ENCODE measurements around the gene NAV1.

DNA sequence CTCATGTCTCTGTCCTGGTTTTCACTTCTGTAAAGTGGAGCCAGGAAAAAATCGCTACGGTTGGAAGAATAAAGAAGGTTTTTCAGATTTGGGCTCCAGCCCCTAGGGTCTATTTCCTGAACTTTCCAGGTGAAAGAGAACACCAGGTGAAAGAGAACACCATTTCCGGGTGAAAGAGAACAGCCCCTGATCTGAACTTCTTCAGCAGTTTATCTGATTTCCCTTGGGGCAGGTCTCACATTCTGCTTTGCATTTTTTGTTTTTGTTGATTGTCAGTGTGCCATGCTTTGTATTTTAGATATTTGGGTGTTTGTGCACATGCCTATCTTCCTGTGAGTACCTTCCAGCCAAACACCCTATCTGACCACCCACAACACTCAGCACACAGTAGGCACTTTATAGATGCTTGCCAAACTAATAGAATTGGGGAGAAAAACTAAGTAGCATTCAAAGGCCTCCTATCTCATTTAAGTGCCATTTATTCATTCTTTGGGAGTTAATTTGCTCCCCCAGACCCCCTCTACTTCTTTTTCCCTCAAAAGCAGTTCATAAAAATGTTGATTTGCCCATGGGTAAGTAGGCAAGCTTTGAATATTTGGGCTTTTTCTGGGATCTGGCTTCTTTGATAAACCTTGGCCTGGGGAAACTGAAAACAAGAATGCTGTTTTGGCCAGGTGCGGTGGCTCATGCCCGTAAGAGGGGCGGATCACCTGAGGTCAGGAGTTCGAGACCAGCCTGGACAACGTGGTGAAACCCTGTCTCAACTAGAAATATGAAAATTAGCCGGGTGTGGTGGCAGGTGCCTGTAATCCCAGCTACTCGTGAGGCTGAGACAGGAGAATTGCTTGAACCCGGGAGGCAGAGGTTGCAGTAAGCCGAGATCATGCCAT, 2.2 kb downstream of the NAV1 start:
- TF ChIP-seq CHD2 (IDR thresholded peaks at IDR 0.05; ENCODE audit: low read length), result no peak
- no peak for TF ChIP-seq CBX5 (IDR thresholded peaks at IDR 0.05; ENCODE audit: low read depth, low read length)
- no peak for TF ChIP-seq NRF1 (IDR thresholded peaks at IDR 0.05; ENCODE audit: low read depth, low read length)
- TF ChIP-seq, protein P1, sequence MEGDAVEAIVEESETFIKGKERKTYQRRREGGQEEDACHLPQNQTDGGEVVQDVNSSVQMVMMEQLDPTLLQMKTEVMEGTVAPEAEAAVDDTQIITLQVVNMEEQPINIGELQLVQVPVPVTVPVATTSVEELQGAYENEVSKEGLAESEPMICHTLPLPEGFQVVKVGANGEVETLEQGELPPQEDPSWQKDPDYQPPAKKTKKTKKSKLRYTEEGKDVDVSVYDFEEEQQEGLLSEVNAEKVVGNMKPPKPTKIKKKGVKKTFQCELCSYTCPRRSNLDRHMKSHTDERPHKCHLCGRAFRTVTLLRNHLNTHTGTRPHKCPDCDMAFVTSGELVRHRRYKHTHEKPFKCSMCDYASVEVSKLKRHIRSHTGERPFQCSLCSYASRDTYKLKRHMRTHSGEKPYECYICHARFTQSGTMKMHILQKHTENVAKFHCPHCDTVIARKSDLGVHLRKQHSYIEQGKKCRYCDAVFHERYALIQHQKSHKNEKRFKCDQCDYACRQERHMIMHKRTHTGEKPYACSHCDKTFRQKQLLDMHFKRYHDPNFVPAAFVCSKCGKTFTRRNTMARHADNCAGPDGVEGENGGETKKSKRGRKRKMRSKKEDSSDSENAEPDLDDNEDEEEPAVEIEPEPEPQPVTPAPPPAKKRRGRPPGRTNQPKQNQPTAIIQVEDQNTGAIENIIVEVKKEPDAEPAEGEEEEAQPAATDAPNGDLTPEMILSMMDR (IDR thresholded peaks at IDR 0.05; ENCODE audit: control extremely low read depth in 1 of 3, insufficient read depth in 1 of 3, low read depth in 1 of 3, low read length in 3 of 3), result no peak
- TF ChIP-seq SRF (IDR thresholded peaks at IDR 0.05; ENCODE audit: low read depth, low read length), result no peak
- no peak for TF ChIP-seq POLR2A (IDR thresholded peaks at IDR 0.05; ENCODE audit: control extremely low read depth in 1 of 2, low read depth in 2 of 2, low read length in 2 of 2)
- no peak for TF ChIP-seq PHF8 (conservative IDR thresholded peaks at IDR 0.05; ENCODE audit: low read depth, low read length)
- TF ChIP-seq, protein P2, sequence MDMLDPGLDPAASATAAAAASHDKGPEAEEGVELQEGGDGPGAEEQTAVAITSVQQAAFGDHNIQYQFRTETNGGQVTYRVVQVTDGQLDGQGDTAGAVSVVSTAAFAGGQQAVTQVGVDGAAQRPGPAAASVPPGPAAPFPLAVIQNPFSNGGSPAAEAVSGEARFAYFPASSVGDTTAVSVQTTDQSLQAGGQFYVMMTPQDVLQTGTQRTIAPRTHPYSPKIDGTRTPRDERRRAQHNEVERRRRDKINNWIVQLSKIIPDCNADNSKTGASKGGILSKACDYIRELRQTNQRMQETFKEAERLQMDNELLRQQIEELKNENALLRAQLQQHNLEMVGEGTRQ (IDR thresholded peaks at IDR 0.05; ENCODE audit: low read length), result no peak
- no peak for TF ChIP-seq EZH2 (IDR thresholded peaks at IDR 0.05; ENCODE audit: low read depth, low read length, severe bottlenecking)
- TF ChIP-seq JUN (IDR thresholded peaks at IDR 0.05; ENCODE audit: low read depth, low read length), result no peak
- no peak for TF ChIP-seq ZNF274 (IDR thresholded peaks at IDR 0.05; ENCODE audit: borderline replicate concordance, extremely low read depth, low read length)
- no peak for TF ChIP-seq TCF12 (IDR thresholded peaks at IDR 0.05; ENCODE audit: low read depth, low read length)

Data from H1 (cell line).